ENCODE results near the gene FERD3L.

FERD3L gene

GRCh38 chr7:19097165-19098055 is 47.8 kb downstream of the FERD3L start:
- no peak for DNase-seq

DNA sequence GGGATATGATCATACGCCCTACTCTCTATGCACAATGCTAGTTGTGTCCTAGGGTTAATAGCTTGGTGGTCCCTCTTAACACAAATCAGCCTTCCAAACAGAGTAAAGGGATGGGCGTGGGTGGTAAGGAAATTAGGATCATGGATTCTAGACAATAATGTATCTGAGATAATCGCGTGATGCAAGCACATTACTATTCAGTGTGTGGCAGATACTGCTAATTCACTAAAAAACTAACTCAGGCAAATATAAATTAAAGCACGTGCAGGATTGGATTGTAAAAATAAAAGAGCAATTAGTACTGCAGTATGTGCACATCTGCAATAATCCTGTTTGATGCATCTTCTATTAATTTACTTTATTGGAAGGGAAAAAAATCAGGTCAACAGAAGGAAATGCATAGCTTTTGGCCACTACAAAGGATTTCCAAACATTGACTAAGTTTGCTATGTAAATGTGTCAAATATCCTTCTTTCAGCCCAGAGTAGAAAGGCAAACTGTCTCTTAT is 49.8 kb downstream of the FERD3L start:
- no peak for DNase-seq

Measured in CD4-positive, alpha-beta T cell treated with Interferon gamma for 1 hour (primary cell).